Cardiac septum (tissue), 1 donor: ENCODE measurements around the gene ARHGAP30. TPM values are rescaled to one million over a fixed set of nuclear protein-coding genes. Genes with fewer than 3 reads are reported as not detected.
"Not testable (repeated sequence)": the region's sequence is repeated elsewhere in the genome, so short reads cannot be mapped to it uniquely, and the experiment has no call there.

Experiments used
- DNase-seq: peaks from one replicate; pipeline ENCODE4 v3.0.0-alpha.2; 2020; ENCODE audit warnings: low spot score
- intact Hi-C: fragments of 100-400 bp; cut with DNase I; formaldehyde crosslinking; loops from one replicate; pipeline ENCODE4 v1.14.0; 2022
- long read RNA-seq: library from polyadenylated mRNA; unstranded; transcript quantifications from one replicate; pipeline ENCODE4 v2.0.0, GENCODE V29; 2021
- total RNA-seq: library from RNA; stranded (reverse); fragmentation: NEBNext Ultra II Directional; extraction: Animal tissue kit (Norgen Biotek cat#: 25700); gene quantifications from one replicate; pipeline ENCODE4 v1.2.1, GENCODE V29; 2021
- donor health status: DM: no; HTN: no; CAD: no.

The ARHGAP30 gene, protein sequence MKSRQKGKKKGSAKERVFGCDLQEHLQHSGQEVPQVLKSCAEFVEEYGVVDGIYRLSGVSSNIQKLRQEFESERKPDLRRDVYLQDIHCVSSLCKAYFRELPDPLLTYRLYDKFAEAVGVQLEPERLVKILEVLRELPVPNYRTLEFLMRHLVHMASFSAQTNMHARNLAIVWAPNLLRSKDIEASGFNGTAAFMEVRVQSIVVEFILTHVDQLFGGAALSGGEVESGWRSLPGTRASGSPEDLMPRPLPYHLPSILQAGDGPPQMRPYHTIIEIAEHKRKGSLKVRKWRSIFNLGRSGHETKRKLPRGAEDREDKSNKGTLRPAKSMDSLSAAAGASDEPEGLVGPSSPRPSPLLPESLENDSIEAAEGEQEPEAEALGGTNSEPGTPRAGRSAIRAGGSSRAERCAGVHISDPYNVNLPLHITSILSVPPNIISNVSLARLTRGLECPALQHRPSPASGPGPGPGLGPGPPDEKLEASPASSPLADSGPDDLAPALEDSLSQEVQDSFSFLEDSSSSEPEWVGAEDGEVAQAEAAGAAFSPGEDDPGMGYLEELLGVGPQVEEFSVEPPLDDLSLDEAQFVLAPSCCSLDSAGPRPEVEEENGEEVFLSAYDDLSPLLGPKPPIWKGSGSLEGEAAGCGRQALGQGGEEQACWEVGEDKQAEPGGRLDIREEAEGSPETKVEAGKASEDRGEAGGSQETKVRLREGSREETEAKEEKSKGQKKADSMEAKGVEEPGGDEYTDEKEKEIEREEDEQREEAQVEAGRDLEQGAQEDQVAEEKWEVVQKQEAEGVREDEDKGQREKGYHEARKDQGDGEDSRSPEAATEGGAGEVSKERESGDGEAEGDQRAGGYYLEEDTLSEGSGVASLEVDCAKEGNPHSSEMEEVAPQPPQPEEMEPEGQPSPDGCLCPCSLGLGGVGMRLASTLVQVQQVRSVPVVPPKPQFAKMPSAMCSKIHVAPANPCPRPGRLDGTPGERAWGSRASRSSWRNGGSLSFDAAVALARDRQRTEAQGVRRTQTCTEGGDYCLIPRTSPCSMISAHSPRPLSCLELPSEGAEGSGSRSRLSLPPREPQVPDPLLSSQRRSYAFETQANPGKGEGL
- total RNA-seq, result 2.6 TPM
- long read RNA-seq, full-length matches to known transcripts, result 1 of 7 reads
- long read RNA-seq, partial matches to known transcripts, result 3 of 7 reads
- long read RNA-seq, other reads (novel, unspliced or antisense), result 3 of 7 reads

- intact Hi-C loops, result no loop called here
- DNase-seq, result peak; percentile 91
Measured at GRCh38 chr1:161069731-161070270, at the start of gene ARHGAP30. Gene ARHGAP30 (minus strand): TSS chr1:161069891. CDS start chr1:161069624, 267 bp downstream.

GRCh38 chr1:161117759-161118581 lies 48.3 kb upstream of the ARHGAP30 start, which contains the start of the genes NIT1 and PFDN2:
Gene NIT1 (plus strand): TSS chr1:161118105. CDS start chr1:161118177, 72 bp downstream.
Gene PFDN2 (minus strand): TSS chr1:161118037. CDS start chr1:161118026, 11 bp downstream.
- intact Hi-C loops, result loop anchor here (2.0 to 5.0 kb wide), 2 partner anchors 15 to 34 kb away; partner anchors contain the start of genes DEDD and UFC1
- peak; percentile 95 for DNase-seq

GRCh38 chr1:161115961-161116360 lies 46.3 kb upstream of the ARHGAP30 start:
- not testable (repeated sequence) for DNase-seq
- intact Hi-C loops, result loop anchor here (5.0 kb wide), 1 partner anchor 36 kb away; the partner anchor contains the start of gene UFC1

- intact Hi-C loops, result loop anchor here (5.0 kb wide), 1 partner anchor 37 kb away; the partner anchor contains the start of gene UFC1
Measured at GRCh38 chr1:161115132-161115711, 45.5 kb upstream of the ARHGAP30 start.

DNA sequence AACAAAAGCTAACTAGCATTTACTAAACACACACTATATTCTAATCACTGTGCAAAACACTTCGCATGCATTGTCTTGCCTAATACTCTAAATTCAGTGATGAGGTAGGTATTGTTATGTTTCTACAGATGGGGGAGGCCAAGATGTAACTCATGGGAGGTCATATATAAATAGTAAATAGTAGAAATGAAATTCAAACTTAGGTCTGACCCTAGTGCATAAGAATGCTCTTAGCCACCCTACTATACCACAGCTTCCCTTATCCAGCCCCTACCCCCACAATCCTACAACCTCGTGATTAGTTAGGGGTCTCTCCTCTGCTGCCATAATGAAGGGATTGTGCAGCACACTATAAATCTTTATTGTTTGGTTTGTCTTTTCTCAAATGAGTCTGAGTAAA lies 44.9 kb upstream of the ARHGAP30 start:
- intact Hi-C loops, result no loop called here
- no peak for DNase-seq

More at GRCh38 chr1:161115132-161115711, 45.5 kb upstream of the ARHGAP30 start:
- DNase-seq, result no peak

GRCh38 chr1:161113915-161114314 lies 44.2 kb upstream of the ARHGAP30 start:
- no peak for DNase-seq
- intact Hi-C loops, result no loop called here

DNA sequence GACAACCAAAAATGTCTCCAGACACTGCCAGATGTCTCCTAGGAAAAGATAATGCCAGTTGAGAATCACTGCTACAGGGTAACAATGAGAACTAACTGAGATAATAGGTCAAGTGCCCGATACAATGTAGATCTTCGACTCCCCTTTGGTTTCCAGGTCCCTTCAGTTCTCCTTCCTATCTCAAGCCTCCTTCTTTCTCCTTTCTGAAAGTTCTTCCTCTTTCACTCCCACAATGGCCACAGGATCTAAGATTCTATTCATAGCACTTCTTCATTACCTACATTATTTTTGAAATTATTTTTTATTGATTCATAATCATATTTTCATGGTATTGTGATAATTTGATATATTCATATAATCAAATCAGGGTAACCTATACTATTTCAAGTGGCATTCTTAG lies 41.8 kb upstream of the ARHGAP30 start:
- no peak for DNase-seq
- intact Hi-C loops, result no loop called here

DNA sequence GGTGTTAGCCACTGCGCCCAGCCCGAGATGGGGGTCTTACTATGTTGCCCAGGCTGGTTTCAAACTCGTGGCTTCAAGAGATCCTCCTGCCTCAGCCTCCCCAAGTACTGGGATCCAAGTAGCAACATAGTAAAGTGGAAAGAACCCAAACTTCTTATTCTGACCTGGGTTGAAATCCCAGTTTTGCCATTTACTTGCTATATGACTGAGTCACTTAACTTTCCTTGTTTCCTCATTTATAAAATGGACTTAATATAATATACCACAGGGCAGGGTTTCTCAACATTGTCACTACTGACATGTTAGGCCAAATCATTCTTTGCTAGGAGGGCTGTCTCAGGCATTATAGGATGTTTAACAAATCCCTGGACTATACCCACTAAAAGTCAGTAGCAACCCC lies 41.4 kb upstream of the ARHGAP30 start:
- DNase-seq, result no peak
- intact Hi-C loops, result no loop called here

GRCh38 chr1:161106431-161106830 lies 36.7 kb upstream of the ARHGAP30 start:
- intact Hi-C loops, result no loop called here
- DNase-seq, result no peak

GRCh38 chr1:161100556-161100955 lies 30.9 kb upstream of the ARHGAP30 start:
- DNase-seq, result peak; percentile 9
- intact Hi-C loops, result loop anchor here (5.0 kb wide), 1 partner anchor 373 kb away; no protein-coding TSS in a partner anchor

DNA sequence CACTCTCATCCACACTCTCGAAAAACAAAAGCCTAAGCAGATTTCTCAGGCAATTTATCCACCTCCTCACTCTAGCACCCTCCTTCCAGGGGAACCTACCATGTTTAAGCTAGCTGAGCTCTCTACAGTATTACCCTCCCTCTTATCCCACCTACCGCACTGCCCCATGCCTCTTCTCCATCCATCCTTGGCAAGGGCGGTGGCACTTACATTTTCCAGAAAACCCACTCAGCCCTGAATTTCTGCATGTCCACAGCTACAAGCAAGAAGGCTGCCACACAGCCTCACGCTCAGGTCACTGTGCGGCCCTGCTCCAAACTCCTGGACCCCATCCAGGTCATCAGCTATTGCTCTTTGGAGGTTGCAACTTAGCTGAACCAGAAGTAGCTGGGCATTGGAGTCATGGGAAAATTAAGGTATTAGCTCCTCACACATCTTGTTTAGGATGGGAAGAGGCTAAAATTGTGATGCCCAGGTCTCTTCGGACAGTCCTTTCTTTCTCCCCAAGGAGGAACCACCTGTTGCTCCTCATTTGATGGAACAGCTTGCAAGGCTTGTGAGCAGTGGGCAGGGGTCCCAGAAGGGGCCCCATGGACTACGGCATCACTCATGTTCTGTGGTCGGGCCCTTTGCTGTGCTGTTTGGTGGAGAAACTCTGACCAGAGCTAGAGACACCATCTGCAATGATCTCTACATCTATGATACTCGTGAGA lies 29.6 kb upstream of the ARHGAP30 start:
- DNase-seq, result peak; percentile 55
- intact Hi-C loops, result loop anchor here (2.0 to 5.0 kb wide), 2 partner anchors 52 to 102 kb away; partner anchors contain the start of gene USF1

- intact Hi-C loops, result loop anchor here (1.0 to 5.0 kb wide), 3 partner anchors 34 to 102 kb away; partner anchors contain the start of genes DEDD and USF1
- DNase-seq, result peak; percentile 83
Measured at GRCh38 chr1:161098210-161099068, 28.7 kb upstream of the ARHGAP30 start, which contains the start of gene KLHDC9. Gene KLHDC9 (plus strand): TSS chr1:161098361. CDS start chr1:161098536, 175 bp downstream.

- DNase-seq, result peak; percentile 63
- intact Hi-C loops, result loop anchor here (5.0 kb wide), 1 partner anchor 49 kb away; the partner anchor contains the start of gene USF1
Measured at GRCh38 chr1:161096530-161096929, 26.8 kb upstream of the ARHGAP30 start.

DNA sequence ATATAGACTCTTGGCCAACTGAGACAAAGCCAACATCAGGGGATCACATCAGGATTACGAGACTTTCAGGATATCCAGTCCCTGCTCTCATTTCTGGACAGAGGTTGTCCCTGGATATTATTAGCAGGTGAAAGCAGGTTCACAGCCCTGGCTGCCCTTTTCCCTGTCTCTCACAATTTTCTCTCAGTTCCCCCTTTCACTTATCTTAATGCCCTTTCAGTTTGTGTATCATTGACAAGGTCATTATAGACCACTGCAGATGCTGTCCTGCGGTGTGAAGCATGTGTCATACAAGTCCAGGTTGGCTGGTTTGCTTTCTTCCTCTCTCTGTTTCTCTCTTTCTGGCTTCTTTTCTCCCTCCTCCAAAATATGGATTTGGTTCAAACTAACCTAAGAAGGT lies 26.3 kb upstream of the ARHGAP30 start:
- intact Hi-C loops, result loop anchor here (5.0 kb wide), 1 partner anchor 49 kb away; the partner anchor contains the start of gene USF1
- DNase-seq, result peak; percentile 2

DNA sequence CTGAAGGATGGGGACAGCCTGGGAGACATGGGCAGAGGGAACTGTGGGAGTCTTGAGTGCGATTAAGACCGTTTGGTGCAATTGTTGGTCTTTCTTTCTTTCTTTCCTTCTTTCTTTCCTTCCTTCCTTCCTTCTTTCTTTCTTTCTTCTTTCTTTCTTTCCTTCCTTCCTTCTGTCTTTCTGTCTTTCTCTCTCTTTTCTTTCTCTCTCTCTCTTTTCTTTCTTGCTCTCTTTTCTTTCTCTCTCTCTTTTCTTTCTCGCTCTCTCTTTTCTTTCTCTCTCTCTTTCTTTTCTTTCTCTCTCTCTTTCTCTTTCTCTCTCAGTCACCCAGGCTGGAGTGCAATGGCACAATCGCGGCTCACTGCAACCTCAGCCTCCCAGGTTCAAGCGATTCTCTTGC lies 25.5 kb upstream of the ARHGAP30 start:
- intact Hi-C loops, result loop anchor here (5.0 kb wide), 1 partner anchor 48 kb away; the partner anchor contains the start of gene USF1
- no peak for DNase-seq

- intact Hi-C loops, result no loop called here
- DNase-seq, result no peak
Measured at GRCh38 chr1:161094481-161094880, 24.8 kb upstream of the ARHGAP30 start.
